GM21360 (cell line): ENCODE results near the gene ZNF595.
A peak's percentile ranks its signal among the peaks of the same experiment; 100 is the strongest.
"Not testable (repeated sequence)": the region's sequence is repeated elsewhere in the genome, so short reads cannot be mapped to it uniquely, and the experiment has no call there.

Experiments used
- ATAC-seq: cut with Tn5 transposase; IDR thresholded peaks from one replicate; pipeline ENCODE4 v1.9.1; 2021; ENCODE audit warnings: mild to moderate bottlenecking, moderate library complexity; ENCODE audit not compliant: unreplicated experiment

Gene ZNF595

GRCh38 chr4:52804-53479 is at the start of gene ZNF595:
ZNF595 (plus strand) TSS chr4:53321; CDS start chr4:53489, 168 bp downstream.
- not testable (repeated sequence) for ATAC-seq

- ATAC-seq = not testable (repeated sequence)
Measured at GRCh38 chr4:9937-10870, 42.9 kb upstream of the ZNF595 start.

GRCh38 chr4:11095-11815 is 41.9 kb upstream of the ZNF595 start:
- not testable (repeated sequence) for ATAC-seq

GRCh38 chr4:11816-12417 is 41.2 kb upstream of the ZNF595 start:
- peak; percentile 94 for ATAC-seq

- not testable (repeated sequence) for ATAC-seq
Measured at GRCh38 chr4:18128-18527, 35.0 kb upstream of the ZNF595 start.

GRCh38 chr4:18589-18988 is 34.5 kb upstream of the ZNF595 start:
- not testable (repeated sequence) for ATAC-seq

- ATAC-seq = not testable (repeated sequence)
Measured at GRCh38 chr4:22882-23281, 30.2 kb upstream of the ZNF595 start.

- not testable (repeated sequence) for ATAC-seq
Measured at GRCh38 chr4:24359-24758, 28.8 kb upstream of the ZNF595 start.

- ATAC-seq = not testable (repeated sequence)
Measured at GRCh38 chr4:27501-27900, 25.6 kb upstream of the ZNF595 start.

GRCh38 chr4:28767-29542 is 24.2 kb upstream of the ZNF595 start:
- ATAC-seq = peak; percentile 55

GRCh38 chr4:33314-33713 is 19.8 kb upstream of the ZNF595 start:
- not testable (repeated sequence) for ATAC-seq

GRCh38 chr4:36559-37415 is 16.3 kb upstream of the ZNF595 start:
- ATAC-seq = not testable (repeated sequence)

GRCh38 chr4:38202-38601 is 14.9 kb upstream of the ZNF595 start:
- not testable (repeated sequence) for ATAC-seq

GRCh38 chr4:43375-43774 is 9.7 kb upstream of the ZNF595 start:
- ATAC-seq = peak; percentile 44

- peak; percentile 16 for ATAC-seq
Measured at GRCh38 chr4:51253-51652, 1.9 kb upstream of the ZNF595 start.

GRCh38 chr4:51655-52277 is 1.4 kb upstream of the ZNF595 start:
- peak; percentile 74 for ATAC-seq

- not testable (repeated sequence) for ATAC-seq
Measured at GRCh38 chr4:53521-53920, 400 bp downstream of the ZNF595 start.

GRCh38 chr4:64733-65132 is 11.6 kb downstream of the ZNF595 start:
- ATAC-seq = not testable (repeated sequence)

- no peak for ATAC-seq
Measured at GRCh38 chr4:71830-72229, 18.7 kb downstream of the ZNF595 start.
